C4-2B (cell line): ENCODE results near the gene MAP3K5.

Source experiments
- CTCF ChIP-seq: fragments of 450-650 bp; conservative IDR thresholded peaks from 2 replicates; pipeline ENCODE4 v1.5.1; 2017; ENCODE audit warnings: mild to moderate bottlenecking
- ZFX ChIP-seq: fragments of 450-650 bp; IDR thresholded peaks from 2 replicates; pipeline ENCODE4 v1.6.1; 2017

GRCh38 chr6:136639702-136640101 lies 152.6 kb downstream of the MAP3K5 start:
- TF ChIP-seq CTCF (no peak), ZFX (no peak)
